Heart right ventricle (tissue), 16 donors: ENCODE data around the gene GFRA4. TPM values are rescaled to one million over a fixed set of nuclear protein-coding genes. Genes with fewer than 3 reads are reported as not detected.

ENCODE experiments used
- ATAC-seq, 8 donors: fragments of 200-7000 bp; cut with Tn5 transposase; one replicate each; pipeline ENCODE4 v1.9.1; 2020; ENCODE audit warnings: mild to moderate bottlenecking in 8 of 8, moderate library complexity in 8 of 8, moderate number of reproducible peaks in 1 of 8
- DNase-seq, 2 donors: peaks; one replicate each; pipeline ENCODE4 v3.0.0-alpha.2; 2020
- H3K27ac ChIP-seq, 10 donors: fragments of 200-600 bp; sonication (generic) in 2 of 10; one replicate each; pipeline versions ENCODE4 v1.5.0 to v1.8.0; 2020 to 2022; ENCODE audit warnings: mild to moderate bottlenecking in 3 of 10
- H3K27me3 ChIP-seq, 7 donors: fragments of 200-600 bp; one replicate each; pipeline ENCODE4 v1.8.0; 2021 to 2022; ENCODE audit warnings: mild to moderate bottlenecking in 2 of 7
- H3K36me3 ChIP-seq, 9 donors: fragments of 200-600 bp; sonication (generic) in 1 of 9; one replicate each; pipeline versions ENCODE4 v1.5.0 to v1.8.0; 2020 to 2022; ENCODE audit warnings: mild to moderate bottlenecking in 2 of 9
- H3K4me1 ChIP-seq, 9 donors: fragments of 200-600 bp; sonication (generic) in 1 of 9; one replicate each; pipeline versions ENCODE4 v1.5.0 to v1.8.0; 2020 to 2022; ENCODE audit warnings: mild to moderate bottlenecking in 4 of 9
- H3K4me3 ChIP-seq, 10 donors: fragments of 200-600 bp; sonication (generic) in 2 of 10; one replicate each; pipeline versions ENCODE4 v1.5.0 to v1.8.0; 2020 to 2022; ENCODE audit warnings: mild to moderate bottlenecking in 7 of 10, moderate library complexity in 2 of 10
- H3K9me3 ChIP-seq, 11 donors: fragments of 200-600 bp in 10 of 11; sonication (generic) in 2 of 11; one replicate each; pipeline versions ENCODE4 v1.5.0 to v1.8.0; 2013 to 2022; ENCODE audit warnings: mild to moderate bottlenecking in 2 of 11, control low read depth in 1 of 11, moderate library complexity in 1 of 11
- CTCF ChIP-seq, 9 donors: fragments of 200-600 bp; sonication (generic) in 2 of 9; IDR thresholded peaks; one replicate each; pipeline versions ENCODE4 v1.5.0 to v1.8.0; 2021 to 2022; ENCODE audit warnings: antibody characterized with exemption in 9 of 9, mild to moderate bottlenecking in 5 of 9, moderate library complexity in 1 of 9
- WGBS, 2 donors: extraction: QIAGEN DNeasy Blood & Tissue Kit; methylation state at CpG; one replicate each; pipeline ENCODE4 v1.1.7; 2013; ENCODE audit warnings: inconsistent platforms in 1 of 2; 5-methylcytosine and 5-hydroxymethylcytosine counted together
- intact Hi-C, 10 donors: fragments of 100-400 bp; cut with DNase I; formaldehyde crosslinking; loops; one replicate each; pipeline versions ENCODE4 v1.11.1 to v1.14.2; 2022
- polyA plus RNA-seq, 2 donors: library from polyadenylated mRNA; stranded (reverse); fragments of 200-250 nt; gene quantifications; one replicate each; pipeline ENCODE4 v1.2.3, GENCODE V29; 2013
- total RNA-seq, 10 donors: library from RNA; stranded (reverse); fragmentation: NEBNext Ultra II Directional in 3 of 10; extraction: Animal tissue kit (Norgen Biotek cat#: 25700) in 3 of 10; gene quantifications; one replicate each; pipeline versions ENCODE4 v1.2.1 to v1.2.4, GENCODE V29; 2021 to 2023
- donor health status: Arrhythmogenic right ventricular cardiomyopathy.
- donor health status: ischemic (EF 13 %, LVEDD 7.1; RV severe dilation, severe dysfunction).
- donor health status: healthy with polysubstance abuse.
- donor health status: DM: no; HTN: yes; CAD: no.
- donor health status: DM: no; HTN: no; CAD: no.
- donor health status: ischemic (EF 25% LVEDD 6.9; RV normal size, moderate dysfunction).
- donor health status: ischemic (EF 25% LVEDD 5.7; RV mildly dilated, moderate dysfunction).
- donor health status: healthy.
- donor health status: DM: yes; HTN: yes; CAD: no.
- donor health status: Ischemic cardiomyopathy.
- donor health status: ischemic (EF 35%, LVEDD 5.7; RV mildly dilated, moderate dysfunction).
- donor health status: nonischemic (EF 11% LVEDD 7.7; RV severe dilation, severe dysfunction).
- donor health status: DM: yes; HTN: yes; CAD: no.
- donor health status: PGD.
- donor health status: ischemic (EF 29% LVEDD 5.4; RV normal size, mild dysfunction).
- donor health status: nonischemic (EF 23%, LVEDD 6.1; RV moderate dilation, normal function).

The GFRA4 gene
- total and polyA plus RNA-seq, 12 donors, result not detected

- DNase-seq, result peak; percentile 26 to 62
- peak overlapping the region in 8 of 10 donors; percentile 5 to 68 (median 20) for H3K27ac ChIP-seq
Measured at GRCh38 chr20:3677733-3678132, 14.5 kb upstream of the GFRA4 start.

DNA sequence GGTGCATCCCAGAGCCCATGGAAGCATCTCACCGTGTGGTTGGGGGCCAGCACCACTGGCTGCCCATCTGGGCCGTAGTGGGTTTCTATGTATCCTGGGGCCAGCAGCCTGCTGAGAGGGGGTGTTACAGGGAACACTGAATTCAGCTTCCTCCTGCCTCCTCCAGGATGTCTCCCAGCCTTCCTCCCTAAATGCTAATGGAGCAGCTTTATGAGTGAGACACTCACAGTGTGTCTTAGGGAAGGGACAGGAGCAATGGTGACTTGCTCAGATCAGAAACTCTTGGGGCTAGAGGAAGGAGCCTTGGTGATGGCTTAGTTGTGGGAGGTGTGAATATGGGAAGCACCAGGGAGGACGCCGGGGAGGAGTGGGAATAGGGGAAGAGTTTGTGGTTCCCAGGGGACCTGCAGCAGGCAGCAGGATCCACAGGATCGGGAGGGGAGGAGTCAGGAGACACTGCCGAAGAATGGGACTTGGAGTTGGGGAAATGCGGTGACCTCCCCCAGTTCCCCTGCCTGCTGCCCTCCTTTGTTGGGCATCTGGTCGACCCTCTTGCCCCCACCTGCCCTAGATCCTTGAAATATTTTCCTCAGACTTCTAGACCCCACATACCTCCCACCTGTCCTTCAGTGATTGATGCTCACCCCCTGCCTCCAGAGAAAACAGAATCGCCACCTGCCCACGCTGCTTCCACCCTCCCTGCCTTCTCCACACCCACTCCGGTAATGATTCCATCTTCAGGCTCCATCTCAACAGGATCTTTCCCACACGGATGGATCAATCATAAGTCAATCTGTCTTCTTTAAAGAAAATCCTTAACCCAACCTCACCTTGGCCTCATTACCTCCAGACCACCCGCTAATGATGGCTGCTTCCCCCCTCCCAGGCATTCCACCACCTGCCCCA lies 12.0 kb upstream of the GFRA4 start:
- H3K36me3 ChIP-seq, result peaks cover 0 to 8% (median 0%) of the 10 kb centered on the region in 9 donors
- WGBS, 2 donors, result 45 to 55% methylated on average over 13 of the region's 13 CpGs
- intact Hi-C loops, result loop anchor here in 9 of 10 donors (5.0 to 10.0 kb wide), 6 partner anchors 37 to 410 kb away; partner anchors contain the start of genes ADISSP (in 4 of the 9) and SIGLEC1 (in 2 of the 9)

More at GRCh38 chr20:3677733-3678132, 14.5 kb upstream of the GFRA4 start:
- H3K36me3 ChIP-seq, result peaks cover 0 to 8% (median 0%) of the 10 kb centered on the region in 9 donors
- peak in 2 of 8 donors; percentile 16 to 29 for ATAC-seq
- peaks cover 11 to 70% (median 56%) of the 10 kb centered on the region in 7 donors for H3K27me3 ChIP-seq
- TF ChIP-seq CTCF (IDR thresholded peaks at IDR 0.05), result no peak
- WGBS, 2 donors, result 38 to 39% methylated on average over 8 of the region's 8 CpGs
- H3K4me1 ChIP-seq, result peaks cover 9 to 56% (median 29%) of the 10 kb centered on the region in 9 donors
- no peaks in the 10 kb centered on the region for H3K9me3 ChIP-seq
- H3K4me3 ChIP-seq, result no peak overlapping the region
- intact Hi-C loops, result loop anchor here (1.0 to 10.0 kb wide), 9 partner anchors 31 to 407 kb away; partner anchors contain the start of genes ADISSP (in 4 of the 10) and SIGLEC1 (in 2 of the 10)

GRCh38 chr20:3674447-3674846 lies 11.2 kb upstream of the GFRA4 start:
- peaks cover 22 to 65% (median 53%) of the 10 kb centered on the region in 7 donors for H3K27me3 ChIP-seq
- peaks cover 9 to 37% (median 22%) of the 10 kb centered on the region in 9 donors for H3K4me1 ChIP-seq
- intact Hi-C loops, result loop anchor here in 7 of 10 donors (10.0 kb wide), 4 partner anchors 80 to 410 kb away; no protein-coding TSS in a partner anchor
- no peaks in the 10 kb centered on the region for H3K9me3 ChIP-seq
- 66 to 70% methylated on average over 10 of the region's 10 CpGs for WGBS, 2 donors
- DNase-seq (no peak), ATAC-seq (no peak)
- no peak overlapping the region for H3K4me3 ChIP-seq
- H3K36me3 ChIP-seq, result peaks cover 0 to 8% (median 0%) of the 10 kb centered on the region in 9 donors
- TF ChIP-seq CTCF (IDR thresholded peaks at IDR 0.05), result no peak
- no peak overlapping the region for H3K27ac ChIP-seq

More for the DNA sequence above, 12.0 kb upstream of the GFRA4 start:
- DNase-seq, result no peak
- Histone ChIP-seq H3K27me3 (peaks cover 22 to 70% (median 57%) of the 10 kb centered on the region in 7 donors), H3K27ac (no peak overlapping the region), H3K9me3 (no peaks in the 10 kb centered on the region), H3K4me3 (no peak overlapping the region), H3K4me1 (peaks cover 9 to 42% (median 22%) of the 10 kb centered on the region in 9 donors)
- TF ChIP-seq CTCF (IDR thresholded peaks at IDR 0.05), result no peak
- no peak for ATAC-seq
